Aorta (tissue), 5 donors: ENCODE results near the gene PTPRM. TPM values are rescaled to one million over a fixed set of nuclear protein-coding genes. Genes with fewer than 3 reads are reported as not detected.

Source experiments
- ATAC-seq: fragments of 200-7000 bp; cut with Tn5 transposase; one replicate; pipeline ENCODE4 v1.9.1; 2022; ENCODE audit warnings: moderate library complexity; ENCODE audit not compliant: low FRiP score
- DNase-seq, 2 donors: peaks; one replicate each; pipeline ENCODE4 v3.0.0-alpha.2; 2020
- H3K27ac ChIP-seq, 2 donors: one replicate each; pipeline ENCODE4 v1.5.1; 2013; ENCODE audit warnings: low read length in 2 of 2, mild to moderate bottlenecking in 2 of 2, moderate library complexity in 2 of 2, control low read depth in 1 of 2, inconsistent platforms in 1 of 2, low read depth in 1 of 2
- H3K27me3 ChIP-seq, 2 donors: one replicate each; pipeline ENCODE4 v1.6.1; 2013; ENCODE audit warnings: control low read depth in 1 of 2, low read length in 1 of 2, mild to moderate bottlenecking in 1 of 2, moderate library complexity in 1 of 2; ENCODE audit not compliant: insufficient read depth in 2 of 2, control insufficient read depth in 1 of 2
- H3K36me3 ChIP-seq, 2 donors: one replicate each; pipeline ENCODE4 v1.6.1; 2013; ENCODE audit warnings: control low read depth in 1 of 2, low read length in 1 of 2, mild to moderate bottlenecking in 1 of 2; ENCODE audit not compliant: insufficient read depth in 2 of 2, control insufficient read depth in 1 of 2
- H3K4me1 ChIP-seq, 2 donors: one replicate each; pipeline ENCODE4 v1.6.1; 2013; ENCODE audit warnings: low read length in 2 of 2, control low read depth in 1 of 2, mild to moderate bottlenecking in 1 of 2, moderate library complexity in 1 of 2; ENCODE audit not compliant: insufficient read depth in 2 of 2, control insufficient read depth in 1 of 2
- H3K4me3 ChIP-seq, 2 donors: one replicate each; pipeline ENCODE4 v1.5.1; 2013; ENCODE audit warnings: low read length in 2 of 2, control low read depth in 1 of 2, mild to moderate bottlenecking in 1 of 2
- H3K9me3 ChIP-seq: one replicate; pipeline ENCODE4 v1.6.1; 2013; ENCODE audit warnings: mild to moderate bottlenecking, low read length; ENCODE audit not compliant: control insufficient read depth
- WGBS, 2 donors: extraction: QIAGEN DNeasy Blood & Tissue Kit; methylation state at CpG; one replicate each; pipeline ENCODE4 v1.1.7; 2013; 5-methylcytosine and 5-hydroxymethylcytosine counted together
- intact Hi-C, 2 donors: fragments of 100-400 bp; cut with DNase I; formaldehyde crosslinking; loops; one replicate each; pipeline versions ENCODE4 v1.14.2 to v1.15.0; 2022
- polyA plus RNA-seq, 2 donors: library from polyadenylated mRNA; stranded (reverse); fragments of 200-250 nt; gene quantifications; one replicate each; pipeline ENCODE4 v1.2.3, GENCODE V29; 2013
- total RNA-seq, 2 donors: library from RNA; stranded (reverse); fragmentation: NEBNext Ultra II Directional; extraction: Animal tissue kit (Norgen Biotek cat#: 25700); gene quantifications; one replicate each; pipeline ENCODE4 v1.2.1, GENCODE V29; 2021
- donor health status: healthy with polysubstance abuse.
- donor health status: Bipolar disorder and iron deficiency.
- donor health status: DM: no; HTN: no; CAD: no.
- donor health status: DM: no; HTN: no; CAD: no.
- donor health status: DM: yes; HTN: yes; CAD: no.

Gene PTPRM
- total and polyA plus RNA-seq, 4 donors = 10.6 to 98.9 (median 65.6) TPM

GRCh38 chr18:8328126-8328525, 761.0 kb downstream of the PTPRM start:
- ATAC-seq = no peak

GRCh38 chr18:8329186-8329771, 762.2 kb downstream of the PTPRM start:
- Histone ChIP-seq H3K36me3 (no peaks in the 10 kb centered on the region), H3K27me3 (no peaks in the 10 kb centered on the region), H3K27ac (no peak overlapping the region), H3K4me1 (peaks cover 0 to 5% of the 10 kb centered on the region in 2 donors), H3K9me3 (no peaks in the 10 kb centered on the region), H3K4me3 (no peak overlapping the region)
- 13 to 20% methylated on average over 5 of the region's 5 CpGs for WGBS, 2 donors
- intact Hi-C loops = no loop called here
- DNase-seq = no peak
- ATAC-seq = no peak

More at GRCh38 chr18:8328126-8328525, 761.0 kb downstream of the PTPRM start:
- Histone ChIP-seq H3K27ac (no peak overlapping the region), H3K9me3 (no peaks in the 10 kb centered on the region), H3K4me3 (no peak overlapping the region), H3K27me3 (no peaks in the 10 kb centered on the region), H3K4me1 (peaks cover 0 to 5% of the 10 kb centered on the region in 2 donors), H3K36me3 (no peaks in the 10 kb centered on the region)
- no peak for DNase-seq
- WGBS, 2 donors = 4 to 5% methylated on average over 2 of the region's 2 CpGs
- intact Hi-C loops = no loop called here

- no peaks in the 10 kb centered on the region for H3K9me3 ChIP-seq
- H3K4me1 ChIP-seq = peaks cover 0 to 5% of the 10 kb centered on the region in 2 donors
- H3K27me3 ChIP-seq = no peaks in the 10 kb centered on the region
- no peak overlapping the region for H3K4me3 ChIP-seq
- no peak for DNase-seq
- 90 to 94% methylated on average over 10 of the region's 10 CpGs for WGBS, 2 donors
- intact Hi-C loops = no loop called here
- H3K36me3 ChIP-seq = no peaks in the 10 kb centered on the region
- no peak for ATAC-seq
- no peak overlapping the region for H3K27ac ChIP-seq
These were observed 763.5 kb downstream of the PTPRM start for GRCh38 chr18:8330575-8330974.

- intact Hi-C loops = no loop called here
- ATAC-seq (no peak), DNase-seq (no peak)
- H3K27me3 ChIP-seq = no peaks in the 10 kb centered on the region
- 85 to 92% methylated on average over 4 of the region's 4 CpGs for WGBS, 2 donors
- H3K9me3 ChIP-seq = no peaks in the 10 kb centered on the region
- H3K36me3 ChIP-seq = no peaks in the 10 kb centered on the region
- H3K4me1 ChIP-seq = peaks cover 0 to 2% of the 10 kb centered on the region in 2 donors
- no peak overlapping the region for H3K27ac ChIP-seq
- H3K4me3 ChIP-seq = no peak overlapping the region
These were observed 765.2 kb downstream of the PTPRM start for GRCh38 chr18:8332286-8332685.

- DNase-seq (no peak), ATAC-seq (no peak)
- 97 to 100% methylated on average over 1 of the region's 1 CpG for WGBS, 2 donors
- Histone ChIP-seq H3K36me3 (no peaks in the 10 kb centered on the region), H3K4me3 (no peak overlapping the region), H3K9me3 (no peaks in the 10 kb centered on the region), H3K27ac (no peak overlapping the region), H3K4me1 (peaks cover 0 to 2% of the 10 kb centered on the region in 2 donors), H3K27me3 (no peaks in the 10 kb centered on the region)
- intact Hi-C loops = no loop called here
These were observed 766.8 kb downstream of the PTPRM start for GRCh38 chr18:8333961-8334360.

- Histone ChIP-seq H3K27me3 (no peaks in the 10 kb centered on the region), H3K36me3 (no peaks in the 10 kb centered on the region), H3K4me3 (no peak overlapping the region), H3K4me1 (peaks cover 0 to 5% of the 10 kb centered on the region in 2 donors), H3K9me3 (no peaks in the 10 kb centered on the region), H3K27ac (no peak overlapping the region)
- ATAC-seq = no peak
- 84 to 90% methylated on average over 3 of the region's 3 CpGs for WGBS, 2 donors
- intact Hi-C loops = no loop called here
- no peak for DNase-seq
These were observed 770.1 kb downstream of the PTPRM start for GRCh38 chr18:8337211-8337610.

- ATAC-seq = no peak
- no peaks in the 10 kb centered on the region for H3K36me3 ChIP-seq
- H3K9me3 ChIP-seq = no peaks in the 10 kb centered on the region
- no peak overlapping the region for H3K27ac ChIP-seq
- H3K4me1 ChIP-seq = peaks cover 0 to 5% of the 10 kb centered on the region in 2 donors
- DNase-seq = no peak
- 89 to 95% methylated on average over 4 of the region's 4 CpGs for WGBS, 2 donors
- no peak overlapping the region for H3K4me3 ChIP-seq
- intact Hi-C loops = no loop called here
- H3K27me3 ChIP-seq = no peaks in the 10 kb centered on the region
These were observed 772.1 kb downstream of the PTPRM start for GRCh38 chr18:8339210-8339609.

- DNase-seq (no peak), ATAC-seq (no peak)
- intact Hi-C loops = no loop called here
- Histone ChIP-seq H3K36me3 (no peaks in the 10 kb centered on the region), H3K4me3 (no peak overlapping the region), H3K9me3 (no peaks in the 10 kb centered on the region), H3K27me3 (no peaks in the 10 kb centered on the region), H3K27ac (no peak overlapping the region), H3K4me1 (peaks cover 0 to 5% of the 10 kb centered on the region in 2 donors)
- 23 to 28% methylated on average over 10 of the region's 10 CpGs for WGBS, 2 donors
These were observed 772.8 kb downstream of the PTPRM start for GRCh38 chr18:8339952-8340351.

GRCh38 chr18:8341481-8342230, 774.5 kb downstream of the PTPRM start:
- ATAC-seq = peak; percentile 37
- Histone ChIP-seq H3K4me3 (no peak overlapping the region), H3K4me1 (peaks cover 0 to 5% of the 10 kb centered on the region in 2 donors), H3K27me3 (no peaks in the 10 kb centered on the region), H3K27ac (peak overlapping the region; percentile 16 to 69), H3K36me3 (no peaks in the 10 kb centered on the region), H3K9me3 (no peaks in the 10 kb centered on the region)
- DNase-seq = no peak
- intact Hi-C loops = no loop called here
- 3 to 7% methylated on average over 6 of the region's 6 CpGs for WGBS, 2 donors
